HG02840 (cell line): ENCODE measurements around the gene ADAM10.
A peak's percentile ranks its signal among the peaks of the same experiment; 100 is the strongest.
"Not testable (repeated sequence)": the region's sequence is repeated elsewhere in the genome, so short reads cannot be mapped to it uniquely, and the experiment has no call there.

Experiments used
- ATAC-seq: cut with Tn5 transposase; IDR thresholded peaks from one replicate; pipeline ENCODE4 v1.9.1; 2021; ENCODE audit warnings: mild to moderate bottlenecking, moderate library complexity, moderate number of reproducible peaks; ENCODE audit not compliant: unreplicated experiment, low FRiP score

The ADAM10 gene, protein sequence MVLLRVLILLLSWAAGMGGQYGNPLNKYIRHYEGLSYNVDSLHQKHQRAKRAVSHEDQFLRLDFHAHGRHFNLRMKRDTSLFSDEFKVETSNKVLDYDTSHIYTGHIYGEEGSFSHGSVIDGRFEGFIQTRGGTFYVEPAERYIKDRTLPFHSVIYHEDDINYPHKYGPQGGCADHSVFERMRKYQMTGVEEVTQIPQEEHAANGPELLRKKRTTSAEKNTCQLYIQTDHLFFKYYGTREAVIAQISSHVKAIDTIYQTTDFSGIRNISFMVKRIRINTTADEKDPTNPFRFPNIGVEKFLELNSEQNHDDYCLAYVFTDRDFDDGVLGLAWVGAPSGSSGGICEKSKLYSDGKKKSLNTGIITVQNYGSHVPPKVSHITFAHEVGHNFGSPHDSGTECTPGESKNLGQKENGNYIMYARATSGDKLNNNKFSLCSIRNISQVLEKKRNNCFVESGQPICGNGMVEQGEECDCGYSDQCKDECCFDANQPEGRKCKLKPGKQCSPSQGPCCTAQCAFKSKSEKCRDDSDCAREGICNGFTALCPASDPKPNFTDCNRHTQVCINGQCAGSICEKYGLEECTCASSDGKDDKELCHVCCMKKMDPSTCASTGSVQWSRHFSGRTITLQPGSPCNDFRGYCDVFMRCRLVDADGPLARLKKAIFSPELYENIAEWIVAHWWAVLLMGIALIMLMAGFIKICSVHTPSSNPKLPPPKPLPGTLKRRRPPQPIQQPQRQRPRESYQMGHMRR

DNA sequence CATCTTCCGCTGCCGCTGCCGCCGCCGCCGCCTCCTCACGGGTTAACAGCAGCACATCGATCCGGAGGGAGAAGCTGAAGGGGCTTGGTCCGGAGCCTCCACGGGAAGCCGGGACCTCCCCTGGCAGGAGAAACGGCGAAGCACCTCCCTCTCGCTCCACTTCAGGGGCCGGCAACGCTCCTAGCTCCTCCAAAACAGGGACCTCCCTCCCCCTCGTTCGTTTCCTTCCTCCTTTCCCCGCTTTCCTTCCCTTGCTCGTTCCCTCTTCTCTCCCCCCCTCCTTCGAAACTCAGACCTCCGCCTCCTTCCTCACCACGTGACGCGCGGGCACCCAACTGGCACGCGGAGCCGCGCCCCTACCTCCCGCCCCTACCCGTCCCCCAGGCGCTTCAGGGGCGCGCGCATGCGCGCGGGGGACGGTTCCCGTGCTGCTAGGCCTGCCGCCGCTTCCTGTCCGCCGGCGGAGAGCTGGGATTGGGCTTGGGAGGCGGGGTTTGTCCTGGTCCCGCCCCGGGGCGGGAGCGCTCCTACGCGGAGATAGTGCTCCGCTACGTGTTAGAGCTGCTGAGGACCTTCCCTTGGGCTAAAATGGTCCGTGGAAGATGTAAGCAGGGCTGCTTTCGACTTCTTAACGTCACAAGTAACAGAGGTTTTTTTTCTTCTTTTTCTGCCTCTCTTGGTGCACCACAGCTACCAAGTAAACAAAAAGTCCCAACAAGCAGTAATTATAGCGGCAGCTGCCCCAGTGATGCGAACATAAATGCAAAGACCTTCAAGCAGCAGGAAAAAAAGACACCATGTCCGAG lies at the start of gene ADAM10:
Gene ADAM10, minus strand, starts transcription at position 176 of the 806 bp plus-strand sequence. Its CDS starts 173 bp downstream, at position 3.
- ATAC-seq, result peak; percentile 77

DNA sequence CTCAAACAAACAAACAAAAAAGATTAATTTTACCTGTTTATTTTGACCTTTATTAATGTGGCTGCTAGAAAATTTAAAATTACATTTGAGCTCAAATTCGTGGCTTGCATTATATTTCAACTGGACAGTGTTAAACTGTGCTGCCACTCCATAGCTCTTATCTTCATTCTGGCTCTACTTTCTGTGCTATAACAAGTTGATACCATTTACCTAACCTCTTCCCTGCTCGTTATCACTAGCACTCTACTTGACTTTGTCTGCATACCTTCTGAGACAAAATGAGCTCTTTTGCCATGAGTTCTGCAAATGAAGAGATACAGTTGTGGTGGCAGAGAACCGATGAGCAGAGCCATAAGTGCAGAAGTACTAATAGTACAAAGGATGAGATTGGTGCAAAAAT lies 48.0 kb upstream of the ADAM10 start:
- no peak for ATAC-seq

DNA sequence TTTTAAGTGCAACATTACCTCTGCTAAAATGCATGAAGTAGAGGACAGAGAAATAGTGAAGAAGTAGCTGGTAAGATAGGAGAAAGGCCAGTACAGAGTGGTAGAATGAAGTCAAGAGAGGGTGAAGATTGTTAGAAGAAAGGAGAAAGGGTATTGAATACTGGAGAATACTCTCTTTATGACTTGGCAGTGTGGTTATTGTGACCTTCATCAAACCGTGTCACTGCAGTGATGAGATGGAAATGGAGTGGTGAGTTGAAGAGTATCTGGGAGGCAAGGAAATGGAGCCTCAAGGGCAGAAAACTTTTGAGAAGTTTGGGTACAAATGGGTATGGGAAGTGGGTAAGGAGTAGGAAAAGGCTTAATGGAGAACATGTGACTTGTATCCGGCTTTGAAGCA lies 46.3 kb upstream of the ADAM10 start:
- ATAC-seq, result no peak

DNA sequence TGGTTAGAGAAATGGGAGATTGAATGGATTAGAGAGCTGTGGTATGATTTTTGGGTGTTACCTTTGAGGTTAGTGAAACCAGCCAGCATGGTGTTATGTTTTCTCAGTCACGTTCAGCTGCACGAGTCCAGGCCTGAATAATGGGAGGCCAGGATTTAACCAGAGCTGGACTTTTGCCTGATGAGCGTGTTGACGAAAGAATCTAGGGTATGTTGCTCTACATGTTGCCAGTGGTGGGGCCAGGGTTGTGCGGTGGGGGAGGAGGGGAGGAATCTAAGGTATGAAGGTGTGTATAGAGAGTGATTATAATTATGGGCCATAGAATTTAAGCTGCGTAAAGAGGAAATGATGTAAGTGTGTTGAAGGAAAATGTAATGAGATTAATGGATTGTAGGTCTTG lies 44.4 kb upstream of the ADAM10 start:
- no peak for ATAC-seq

DNA sequence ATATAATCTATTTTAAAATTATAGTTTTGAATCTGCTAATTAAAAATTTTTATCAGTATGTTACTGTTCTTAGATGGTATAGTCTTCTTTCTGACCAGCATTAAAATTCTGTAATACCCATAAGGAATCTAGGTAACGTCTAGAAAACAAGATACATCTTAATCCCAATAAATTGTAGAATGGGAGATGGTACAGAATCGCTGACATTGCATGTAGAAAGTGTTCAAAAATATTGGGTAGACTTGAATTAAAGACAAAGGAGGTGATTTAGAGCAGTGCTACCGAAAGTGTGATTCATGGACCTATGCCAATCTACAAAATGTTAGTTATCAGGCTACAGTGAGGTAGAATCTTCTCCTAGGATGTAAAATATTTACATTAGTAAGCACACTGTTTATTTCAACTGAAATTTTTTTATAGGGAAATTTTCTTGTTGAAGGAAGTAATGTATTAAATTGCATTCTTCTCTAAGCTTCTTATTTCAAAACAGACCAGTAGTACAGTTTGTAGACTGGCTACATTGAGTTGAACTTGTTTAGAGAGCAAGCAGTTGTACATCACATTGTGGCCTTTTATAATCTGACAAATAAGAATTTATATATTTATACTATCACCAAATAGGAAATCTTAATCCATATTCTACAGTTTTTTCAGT lies 38.7 kb upstream of the ADAM10 start:
- ATAC-seq, result no peak

DNA sequence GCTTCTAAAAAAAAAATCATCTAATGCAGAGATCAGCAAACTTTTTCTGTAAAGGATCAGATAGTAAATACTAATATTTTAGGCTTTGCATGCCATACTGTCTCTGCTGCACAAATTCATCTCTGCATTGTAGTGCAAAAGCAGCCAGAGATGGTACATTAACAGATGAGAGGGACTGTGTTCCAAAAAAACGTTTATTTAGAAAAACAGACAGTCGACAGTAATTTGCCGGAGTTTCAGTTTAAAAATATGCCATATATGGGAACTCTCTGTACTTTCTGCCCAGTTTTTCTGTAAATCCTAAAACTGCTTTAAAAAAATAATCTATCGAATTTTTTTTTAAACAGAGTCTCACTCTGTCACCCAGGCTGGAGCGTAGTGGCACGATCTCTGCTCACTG lies 35.8 kb upstream of the ADAM10 start:
- ATAC-seq, result no peak

DNA sequence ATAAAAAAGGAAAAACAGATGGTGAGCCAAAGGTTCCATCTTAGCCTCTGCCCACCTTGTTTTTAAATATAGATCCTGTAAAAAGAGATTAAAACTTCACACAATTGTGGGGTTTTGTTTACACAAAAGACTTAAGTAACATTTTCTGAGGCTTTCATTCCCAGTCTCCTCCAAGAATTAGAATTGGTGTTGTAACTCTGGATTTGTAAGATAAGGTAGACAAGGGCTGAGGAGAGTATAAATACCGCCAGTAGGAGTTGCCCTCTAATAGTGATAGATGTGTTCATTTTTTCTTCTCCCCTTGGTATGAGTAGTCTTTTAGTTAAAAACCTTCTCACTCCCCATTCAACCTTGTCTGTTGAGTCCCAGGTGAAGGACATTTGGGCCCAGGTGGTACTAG lies 30.0 kb upstream of the ADAM10 start:
- no peak for ATAC-seq

DNA sequence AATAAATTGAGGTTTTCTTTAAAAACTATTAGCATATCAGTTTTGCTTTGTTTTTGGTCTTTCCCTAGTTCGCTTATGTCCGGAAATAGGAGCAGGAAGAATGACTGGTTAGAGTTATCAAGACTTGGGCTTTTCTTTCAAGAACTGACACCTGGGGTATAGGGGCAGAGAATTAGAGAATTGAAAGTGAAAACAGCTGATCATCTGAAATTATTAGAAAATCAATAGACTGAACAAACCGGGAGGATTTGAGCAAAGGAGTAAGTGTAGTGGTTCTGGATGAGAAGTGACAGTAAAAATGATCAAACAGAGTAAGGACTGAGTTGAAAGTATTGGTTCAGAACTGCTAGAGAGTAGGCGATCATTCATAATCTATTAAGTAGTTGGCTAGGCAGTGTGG lies 27.6 kb upstream of the ADAM10 start:
- no peak for ATAC-seq

DNA sequence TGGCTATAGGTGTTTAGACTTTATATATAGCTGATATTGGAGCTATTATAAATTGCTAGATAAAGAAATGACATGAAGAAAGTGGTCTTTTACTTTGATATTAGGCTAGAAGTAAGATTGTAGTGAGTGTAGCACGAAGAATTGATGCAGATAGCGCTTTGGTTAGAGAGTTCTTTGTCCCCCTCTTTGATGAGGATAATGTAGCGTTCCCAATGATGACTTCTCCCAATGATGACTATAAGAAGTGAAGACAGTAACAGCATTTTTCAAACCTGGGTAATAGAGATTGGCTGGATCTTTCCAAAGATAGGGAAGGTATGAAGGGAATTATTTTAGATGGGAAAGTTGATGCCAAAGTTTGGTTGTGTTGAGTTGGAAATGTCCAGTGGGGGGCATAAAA lies 25.9 kb upstream of the ADAM10 start:
- no peak for ATAC-seq

DNA sequence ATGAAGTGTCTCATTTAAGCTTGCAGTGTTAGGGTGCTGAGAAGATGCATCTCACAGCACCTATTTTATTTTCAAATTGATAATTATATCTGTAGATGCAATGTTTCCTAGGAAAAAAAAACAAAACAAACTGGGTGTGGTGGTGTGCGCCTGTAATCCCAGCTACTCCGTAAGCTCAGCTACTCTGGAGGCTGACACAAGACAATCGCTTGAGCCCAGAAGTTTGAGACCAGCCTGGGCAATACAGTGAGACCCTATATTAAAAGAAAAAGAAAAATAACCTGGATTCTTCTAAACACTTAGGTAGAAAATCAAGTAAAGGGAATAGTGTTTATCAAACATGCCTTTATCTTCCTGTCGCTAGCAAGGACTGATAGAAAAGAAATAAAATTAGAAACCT lies 23.5 kb upstream of the ADAM10 start:
- no peak for ATAC-seq

DNA sequence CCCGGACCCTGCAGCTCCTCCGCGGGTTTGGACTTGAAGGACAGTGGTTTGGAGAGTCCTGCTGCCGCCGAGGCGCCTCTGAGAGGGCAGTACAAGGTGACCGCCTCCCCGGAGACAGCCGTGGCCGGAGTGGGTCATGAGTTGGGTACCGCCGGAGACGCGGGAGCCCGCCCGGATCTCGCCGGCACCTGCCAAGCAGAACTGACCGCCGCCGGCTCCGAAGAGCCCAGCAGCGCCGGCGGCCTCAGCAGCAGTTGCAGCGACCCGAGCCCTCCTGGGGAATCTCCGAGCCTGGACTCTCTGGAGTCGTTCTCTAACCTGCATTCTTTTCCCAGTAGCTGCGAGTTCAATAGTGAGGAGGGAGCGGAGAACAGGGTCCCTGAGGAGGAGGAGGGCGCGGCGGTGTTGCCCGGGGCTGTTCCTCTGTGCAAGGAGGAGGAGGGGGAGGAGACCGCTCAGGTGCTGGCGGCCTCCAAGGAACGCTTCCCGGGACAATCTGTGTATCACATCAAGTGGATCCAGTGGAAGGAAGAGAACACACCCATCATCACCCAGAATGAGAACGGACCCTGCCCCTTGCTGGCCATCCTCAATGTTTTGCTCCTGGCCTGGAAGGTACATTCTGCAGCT lies 22.2 kb upstream of the ADAM10 start:
- peak; percentile 16 for ATAC-seq

DNA sequence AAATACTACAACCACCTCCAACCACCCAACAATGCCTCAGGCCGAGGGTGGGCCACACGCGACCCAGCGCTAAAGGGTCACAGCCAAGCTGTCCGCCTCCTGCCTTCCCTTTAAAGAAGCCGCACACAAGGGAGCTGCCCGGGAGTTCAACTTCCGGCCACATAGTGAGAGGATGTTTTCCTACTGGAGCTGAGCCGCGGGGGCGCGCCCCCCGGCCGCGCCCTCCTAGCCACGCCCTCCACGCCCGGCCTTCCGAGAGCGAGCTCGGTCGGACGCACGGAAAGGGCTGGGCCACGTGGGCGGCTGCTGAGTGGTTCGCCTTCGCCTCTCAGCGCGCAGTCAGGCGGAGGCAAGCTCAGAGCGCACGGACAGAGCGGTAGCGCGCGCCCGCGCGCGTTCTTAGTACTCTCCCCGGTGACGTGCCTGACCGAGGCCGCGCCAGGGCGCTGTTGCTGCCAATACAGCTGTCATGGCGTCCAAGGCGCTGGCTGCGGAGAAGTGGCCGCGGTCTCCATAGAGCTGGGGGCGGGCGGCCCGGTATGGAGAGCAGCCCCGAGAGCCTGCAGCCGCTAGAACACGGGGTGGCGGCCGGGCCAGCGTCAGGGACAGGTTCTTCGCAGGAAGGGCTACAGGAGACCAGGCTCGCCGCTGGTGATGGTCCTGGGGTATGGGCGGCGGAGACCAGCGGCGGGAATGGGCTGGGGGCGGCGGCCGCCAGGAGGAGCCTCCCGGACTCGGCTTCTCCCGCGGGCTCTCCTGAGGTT lies 21.5 kb upstream of the ADAM10 start, which contains the start of gene MINDY2:
Gene MINDY2, plus strand, starts transcription at position 446 of the 764 bp plus-strand sequence. Its CDS starts 94 bp downstream, at position 540.
- peak; percentile 94 for ATAC-seq

DNA sequence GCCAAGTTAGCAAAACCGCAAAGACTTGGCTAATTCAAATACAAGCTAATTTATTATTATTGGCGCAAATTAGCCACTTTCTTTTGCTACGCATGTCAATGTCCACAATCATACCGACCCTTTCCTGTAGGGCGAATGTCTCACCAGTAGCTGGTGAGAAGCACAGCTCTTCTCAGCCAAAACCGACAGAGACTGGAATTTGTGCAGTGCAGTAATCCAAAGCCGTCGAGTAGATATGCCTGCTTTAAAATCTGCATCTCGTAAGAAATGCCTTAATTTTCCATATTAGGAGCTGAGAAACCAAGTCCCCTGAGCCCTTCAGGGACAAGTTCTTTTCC lies 21.0 kb upstream of the ADAM10 start:
- ATAC-seq, result no peak

DNA sequence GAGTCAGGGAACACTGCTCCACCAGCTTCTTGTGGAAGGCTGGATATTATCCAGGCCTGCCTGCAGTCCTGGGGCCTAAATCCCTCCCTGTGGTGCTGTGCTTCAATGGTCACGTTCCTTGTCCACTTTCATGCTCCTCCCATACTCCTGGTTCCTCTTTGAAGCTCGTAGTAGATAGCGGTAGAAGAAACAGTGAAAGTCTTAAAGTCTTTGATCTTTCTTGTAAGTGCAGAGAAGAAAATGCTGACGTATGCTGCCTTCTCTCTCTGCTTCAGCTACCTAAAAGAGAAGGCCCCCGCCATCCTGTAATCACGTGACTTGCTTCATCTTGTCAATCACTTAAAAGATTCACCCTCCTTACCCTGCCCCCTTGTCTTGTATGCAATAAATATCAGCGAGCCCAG lies 19.1 kb upstream of the ADAM10 start:
- not testable (repeated sequence) for ATAC-seq

DNA sequence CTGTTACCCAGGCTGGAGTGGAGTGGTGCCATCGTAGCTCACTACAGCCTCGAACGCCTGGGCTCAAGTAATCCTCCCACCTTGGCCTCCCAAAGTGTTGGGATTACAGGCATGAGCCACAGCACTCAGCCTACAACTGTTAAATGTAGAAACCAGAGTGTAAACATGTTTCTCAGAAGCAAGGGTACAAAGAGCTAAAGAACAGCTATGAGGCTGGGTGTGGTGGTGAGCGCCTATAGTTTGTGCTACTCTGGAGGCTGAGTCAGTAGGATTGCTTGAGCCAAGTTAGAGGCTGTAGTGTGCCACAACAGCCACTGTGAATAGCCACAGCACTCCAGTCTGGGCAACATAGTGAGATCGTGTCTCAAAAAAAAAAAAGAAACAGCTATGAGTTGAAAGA lies 16.8 kb upstream of the ADAM10 start:
- no peak for ATAC-seq

DNA sequence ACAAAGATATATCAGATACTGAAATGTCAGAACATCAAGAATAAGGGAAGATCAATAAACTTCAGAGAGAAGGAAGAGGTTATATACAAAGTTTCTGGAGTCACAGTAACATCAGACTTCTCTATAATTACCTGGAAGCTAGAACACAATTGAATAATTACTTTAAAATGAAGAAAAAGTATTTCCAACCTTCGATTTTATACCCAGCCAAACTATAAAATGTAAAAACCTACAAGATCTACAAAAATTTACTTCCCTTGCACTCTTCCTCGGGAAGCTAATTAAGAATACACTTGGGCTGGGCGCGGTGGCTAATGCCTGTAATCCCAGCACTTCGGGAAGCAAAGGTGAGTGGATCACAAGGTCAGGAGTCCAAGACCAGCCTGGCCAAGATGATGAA lies 15.0 kb upstream of the ADAM10 start:
- ATAC-seq, result no peak

DNA sequence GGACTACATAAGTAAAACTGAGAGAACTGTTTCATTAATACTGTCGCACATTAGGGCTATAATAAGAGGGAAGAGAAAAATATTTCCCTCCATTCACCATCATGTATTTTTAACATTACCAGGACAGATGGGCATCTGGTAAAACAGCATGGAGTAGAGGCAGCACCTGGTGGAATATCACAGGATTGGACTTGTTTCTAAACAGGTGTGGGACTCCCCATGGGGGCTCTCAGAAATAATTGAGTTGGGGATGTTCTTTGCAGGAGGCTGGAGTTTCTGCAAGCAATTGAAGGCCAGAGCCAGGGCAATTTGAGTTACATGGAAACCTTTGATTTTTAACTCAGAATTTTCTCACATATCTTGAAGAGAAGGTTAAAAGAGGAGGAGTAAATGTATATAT lies 13.2 kb upstream of the ADAM10 start:
- no peak for ATAC-seq

DNA sequence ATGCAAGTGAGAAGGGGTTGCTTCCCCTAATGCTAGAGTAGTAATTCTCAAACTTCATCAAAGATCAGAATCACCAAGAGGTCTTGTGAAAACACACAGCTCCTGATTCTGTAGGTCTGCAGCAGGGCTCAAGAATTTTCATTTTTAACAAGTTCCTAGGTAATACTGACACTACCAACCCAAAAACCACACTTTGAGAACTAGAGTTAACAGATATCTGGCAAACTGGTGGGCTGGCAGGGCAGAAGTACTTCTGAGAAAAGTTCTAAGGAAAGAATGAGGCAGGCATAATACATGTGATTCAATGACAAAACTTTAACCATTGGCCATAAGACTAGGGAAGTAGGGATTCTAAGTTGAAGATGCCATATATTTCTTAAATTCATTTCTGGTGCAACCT lies 12.8 kb upstream of the ADAM10 start:
- no peak for ATAC-seq

DNA sequence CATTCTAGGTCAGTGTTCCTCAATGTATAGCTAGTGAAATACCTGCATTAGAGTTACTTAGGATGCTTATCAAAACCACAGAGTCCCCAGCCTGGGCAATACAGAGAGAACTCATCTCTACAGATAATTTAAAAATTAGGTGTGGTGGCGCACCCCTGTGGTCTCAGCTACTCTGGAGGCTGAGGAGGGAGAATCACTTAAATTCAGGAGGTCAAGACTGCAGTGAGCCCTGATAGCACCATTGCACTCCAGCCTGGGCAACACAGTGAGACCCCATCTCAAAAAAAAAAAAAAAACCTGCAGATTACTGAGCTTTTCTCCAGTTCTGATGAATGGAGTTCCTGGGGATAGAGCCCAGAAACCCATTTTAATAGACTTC lies 11.5 kb upstream of the ADAM10 start:
- ATAC-seq, result no peak
